Measurements from ENCODE around the gene KIZ. TPM values are rescaled to one million over a fixed set of nuclear protein-coding genes. Genes with fewer than 3 reads are reported as not detected.

KIZ gene
- total and polyA plus RNA-seq, 2 of the 4 experiments (the other 2 are of a cell fraction) = 9.9 to 14.0 TPM

DNA sequence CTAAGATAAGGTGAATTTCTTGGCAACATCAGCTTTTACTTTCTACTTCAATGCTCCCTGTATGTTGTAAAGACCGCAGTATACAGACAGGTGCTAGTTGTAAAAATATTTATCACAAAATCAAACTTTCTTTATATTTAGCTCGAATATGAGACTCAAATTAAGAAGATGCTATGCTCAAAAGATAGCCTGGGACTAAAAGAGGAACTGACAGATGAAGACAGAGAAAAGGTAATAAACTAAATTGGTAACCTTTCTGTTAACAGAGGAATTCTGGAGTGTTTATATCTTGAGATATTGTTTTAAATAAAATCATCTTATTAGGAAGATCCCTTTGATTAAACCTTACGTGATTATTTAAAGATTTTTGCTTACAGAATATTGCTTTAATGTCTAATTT lies 19.5 kb downstream of the KIZ start:
- H4K91ac ChIP-seq (ENCODE audit: insufficient read depth, low read depth, low read length) = no peak overlapping the region
- H3K56ac ChIP-seq (ENCODE audit: extremely low read depth, insufficient read depth, low read length) = no peak overlapping the region
- H2BK120ac ChIP-seq (ENCODE audit: low read depth, low read length) = no peak overlapping the region
- no TSS peak for BruUV-seq (replicated peaks)
- ChIA-PET POLR2A (ENCODE audit: unreplicated experiment) (no interaction called here), CTCF (no interaction called here)
- no peak overlapping the region for H4K8ac ChIP-seq (ENCODE audit: low read depth in 2 of 2, low read length in 2 of 2)
- no peaks in the 10 kb centered on the region; the same call in 1 of the 2 replicates for H4K20me1 ChIP-seq (ENCODE audit: insufficient read depth, low read length)
- TF ChIP-seq RFX5 (IDR thresholded peaks at IDR 0.05; ENCODE audit: low read depth, low read length) = no peak
- TF ChIP-seq CTCF (conservative IDR thresholded peaks at IDR 0.05; ENCODE audit: low read depth, low read length) = no peak
- no peak for TF ChIP-seq POLR2A (IDR thresholded peaks at IDR 0.05; ENCODE audit: low read depth, low read length)
- no peak for TF ChIP-seq BHLHE40 (IDR thresholded peaks at IDR 0.05; ENCODE audit: low read depth, low read length)
- TF ChIP-seq NFE2L2 (IDR thresholded peaks at IDR 0.05; ENCODE audit: low read depth, low read length) = no peak
- TF ChIP-seq MAZ (IDR thresholded peaks at IDR 0.05; ENCODE audit: borderline replicate concordance, low read depth, low read length) = no peak
- TF ChIP-seq FOS (IDR thresholded peaks at IDR 0.05; ENCODE audit: low read depth, low read length) = no peak
- no peak for TF ChIP-seq ELK1 (IDR thresholded peaks at IDR 0.05; ENCODE audit: borderline replicate concordance, low read depth, low read length)
- no peak for TF ChIP-seq MXI1 (IDR thresholded peaks at IDR 0.05; ENCODE audit: borderline replicate concordance, low read depth, low read length)
- no peak for TF ChIP-seq CEBPB (IDR thresholded peaks at IDR 0.05; ENCODE audit: low read depth, low read length)
- no peak overlapping the region for H3K4me2 ChIP-seq (ENCODE audit: low read depth, low read length)
- no peak overlapping the region for H2AK5ac ChIP-seq (ENCODE audit: low read depth, low read length)
- H4K5ac ChIP-seq (ENCODE audit: low read depth, low read length) = no peak overlapping the region
- H2BK20ac ChIP-seq (ENCODE audit: low read depth, low read length) = no peak overlapping the region
- intact Hi-C loops (cut with micrococcal nuclease) (no loop called here), in situ Hi-C loops (cut with MboI; ENCODE audit: low sequenced_read_pairs) (no loop called here), dilution Hi-C loops (cut with HindIII; ENCODE audit: low sequenced_read_pairs, unreplicated experiment) (no loop called here)
- no peaks in the 10 kb centered on the region for H3K79me1 ChIP-seq (ENCODE audit: low read depth in 1 of 2, low read length in 2 of 2)
- H3K18ac ChIP-seq (ENCODE audit: low read depth, low read length) = no peak overlapping the region
- H2BK5ac ChIP-seq (ENCODE audit: low read depth, low read length, poor library complexity, severe bottlenecking) = no peak overlapping the region
- no peaks in the 10 kb centered on the region for H3K9me3 ChIP-seq (ENCODE audit: control insufficient read depth, insufficient read depth, low read length)
- no peak overlapping the region for H3K27ac ChIP-seq (ENCODE audit: insufficient read depth, low read length)
- H3K14ac ChIP-seq (replicated peaks; ENCODE audit: low read depth, low read length) = no peak overlapping the region
- WGBS, 2 experiments (ENCODE audit: extremely low coverage in 2 of 2, insufficient read length in 1 of 2) = no CpG with 5 or more reads among the region's 3 CpGs
- H3K4me1 ChIP-seq (ENCODE audit: control insufficient read depth, insufficient read depth, low read length) = no peaks in the 10 kb centered on the region
- no peak overlapping the region for H2AK9ac ChIP-seq (replicated peaks; ENCODE audit: low read depth, low read length, poor library complexity)
- no peak overlapping the region for H2BK15ac ChIP-seq (ENCODE audit: low read depth, low read length)
- no peak overlapping the region for H3K4ac ChIP-seq (ENCODE audit: low read depth, low read length)
- H2AFZ ChIP-seq (replicated peaks; ENCODE audit: low read length, poor library complexity) = no peak overlapping the region
- H3K27me3 ChIP-seq (ENCODE audit: control insufficient read depth, insufficient read depth, low read length) = no peaks in the 10 kb centered on the region
- H3K36me3 ChIP-seq (ENCODE audit: control insufficient read depth, insufficient read depth, low read length) = no peaks in the 10 kb centered on the region
- DNase-seq = no peak
- ATAC-seq (ENCODE audit: low read depth) = no peak
- 0 out of 2 replicates have a peak, but pooled peaks cover 3% of the 10 kb centered on the region for H3K9me1 ChIP-seq (ENCODE audit: insufficient read depth, low read length)
- H3K4me3 ChIP-seq (ENCODE audit: insufficient read depth, low read depth, low read length) = no peak overlapping the region
- no peak overlapping the region for H3K23ac ChIP-seq (ENCODE audit: low read depth, low read length)
- no peak overlapping the region for H3K9ac ChIP-seq (ENCODE audit: low read depth, low read length)

All from IMR-90 (cell line).